UCSD-AML1 (cell line): ENCODE results near the gene DNAL4.

Experiments used
- DNase-seq: peaks from one replicate; lab custom pipeline; 2025; ENCODE audit not compliant: unreplicated experiment; lab: John Stamatoyannopoulos, UW

DNAL4 gene

GRCh38 chr22:38760477-38761201, 33.3 kb downstream of the DNAL4 start:
- no peak for DNase-seq

GRCh38 chr22:38759005-38759404, 34.9 kb downstream of the DNAL4 start:
- no peak for DNase-seq

GRCh38 chr22:38758276-38758945, 35.5 kb downstream of the DNAL4 start:
- no peak for DNase-seq

- no peak for DNase-seq
Measured at GRCh38 chr22:38757464-38757757, 36.5 kb downstream of the DNAL4 start.

- no peak for DNase-seq
Measured at GRCh38 chr22:38756711-38757463, 37.1 kb downstream of the DNAL4 start.

- peak; percentile 92 for DNase-seq
Measured at GRCh38 chr22:38755911-38756532, 37.9 kb downstream of the DNAL4 start, which contains the start of gene SUN2. Gene SUN2, minus strand, starts transcription at chr22:38755998. Its CDS starts 3,370 bp downstream, at chr22:38752628.

- peak; percentile 78 for DNase-seq
Measured at GRCh38 chr22:38755155-38755910, 38.6 kb downstream of the DNAL4 start.

GRCh38 chr22:38754751-38755154, 39.2 kb downstream of the DNAL4 start:
- DNase-seq = no peak

GRCh38 chr22:38753948-38754750, 39.8 kb downstream of the DNAL4 start:
- DNase-seq = no peak

GRCh38 chr22:38751422-38752346, 42.3 kb downstream of the DNAL4 start:
- peak; percentile 67 for DNase-seq

- DNase-seq = no peak
Measured at GRCh38 chr22:38751066-38751421, 42.9 kb downstream of the DNAL4 start.

- DNase-seq = no peak
Measured at GRCh38 chr22:38750638-38751037, 43.3 kb downstream of the DNAL4 start.

- DNase-seq = no peak
Measured at GRCh38 chr22:38750104-38750503, 43.8 kb downstream of the DNAL4 start.

- DNase-seq = no peak
Measured at GRCh38 chr22:38748487-38749136, 45.3 kb downstream of the DNAL4 start.

- DNase-seq = no peak
Measured at GRCh38 chr22:38745676-38746460, 48.1 kb downstream of the DNAL4 start.

GRCh38 chr22:38744981-38745380, 49.0 kb downstream of the DNAL4 start:
- no peak for DNase-seq

- no peak for DNase-seq
Measured at GRCh38 chr22:38742176-38742942, 51.6 kb downstream of the DNAL4 start.
